H1 (cell line): Measurements from ENCODE around the gene C9orf50.

Source experiments
- BACH1 ChIP-seq: IDR thresholded peaks from 2 replicates; pipeline ENCODE4 v1.6.1; 2012; ENCODE audit warnings: low read length, improper control_type of control experiment
- CHD2 ChIP-seq: IDR thresholded peaks from 2 replicates; pipeline ENCODE4 v1.6.1; 2012; ENCODE audit warnings: low read length, improper control_type of control experiment
- CREB1 ChIP-seq: IDR thresholded peaks from 2 replicates; pipeline ENCODE4 v1.6.1; 2012; ENCODE audit warnings: inconsistent platforms
- CTCF ChIP-seq, 3 experiments: IDR thresholded peaks; 1 replicate in 2 of 3; 2 replicates in 1 of 3; pipeline versions ENCODE4 v1.5.1 to v1.6.1; 2011; ENCODE audit warnings: low read length in 3 of 3, mild to moderate bottlenecking in 3 of 3, inconsistent platforms in 2 of 3, low read depth in 1 of 3, moderate library complexity in 1 of 3; ENCODE audit not compliant: insufficient read depth in 1 of 3; ENCODE audit errors: control extremely low read depth in 1 of 3
- EP300 ChIP-seq, 2 experiments: IDR thresholded peaks; 1 replicate in 1 of 2; 2 replicates in 1 of 2; pipeline ENCODE4 v1.6.1; 2011 to 2012; ENCODE audit warnings: low read depth in 2 of 2, low read length in 2 of 2, mild to moderate bottlenecking in 2 of 2, borderline replicate concordance in 1 of 2, inconsistent platforms in 1 of 2, moderate library complexity in 1 of 2
- FOSL1 ChIP-seq: IDR thresholded peaks from 2 replicates; pipeline ENCODE4 v1.6.1; 2011; ENCODE audit warnings: mild to moderate bottlenecking, low read depth, low read length, moderate library complexity; ENCODE audit not compliant: insufficient read depth
- GABPA ChIP-seq: IDR thresholded peaks from 2 replicates; pipeline ENCODE4 v1.6.1; 2011; ENCODE audit warnings: mild to moderate bottlenecking, low read length, moderate library complexity, borderline replicate concordance; ENCODE audit not compliant: insufficient read depth
- JUND ChIP-seq: IDR thresholded peaks from 2 replicates; pipeline ENCODE4 v1.6.1; 2011; ENCODE audit warnings: mild to moderate bottlenecking, improper control_type of control experiment, low read length
- PHF8 ChIP-seq: fragments of 200-600 bp; sonication (generic); conservative IDR thresholded peaks from 2 replicates; pipeline ENCODE4 v1.7.1; 2012; ENCODE audit warnings: low read depth, mild to moderate bottlenecking, inconsistent platforms, low read length, moderate library complexity
- POLR2A ChIP-seq, 2 experiments: IDR thresholded peaks; 1 replicate in 1 of 2; 2 replicates in 1 of 2; pipeline ENCODE4 v1.6.1; 2011; ENCODE audit warnings: low read depth in 2 of 2, low read length in 2 of 2, mild to moderate bottlenecking in 2 of 2; ENCODE audit errors: control extremely low read depth in 1 of 2
- RAD21 ChIP-seq, 2 experiments: IDR thresholded peaks in 1 of 2; conservative IDR thresholded peaks in 1 of 2; 2 replicates each; pipeline ENCODE4 v1.6.1; 2011; ENCODE audit warnings: low read depth in 2 of 2, low read length in 2 of 2, improper control_type of control experiment in 1 of 2, inconsistent platforms in 1 of 2, mild to moderate bottlenecking in 1 of 2, moderate library complexity in 1 of 2
- RNF2 ChIP-seq: fragments of 200-900, 300-1000 bp; sonication (generic); IDR thresholded peaks from 2 replicates; pipeline ENCODE4 v1.7.1; 2016; ENCODE audit warnings: borderline replicate concordance, low read depth, mild to moderate bottlenecking, antibody characterized with exemption, low read length; ENCODE audit not compliant: poor library complexity, severe bottlenecking; ENCODE audit errors: missing control alignments
- TCF12 ChIP-seq: IDR thresholded peaks from 2 replicates; pipeline ENCODE4 v1.6.1; 2011; ENCODE audit warnings: low read depth, mild to moderate bottlenecking, low read length
- TF ChIP-seq, protein P1 (sequence below): IDR thresholded peaks from 2 replicates; pipeline ENCODE4 v1.6.1; 2012; ENCODE audit warnings: low read length, inconsistent platforms

- no peak for TF ChIP-seq CHD2
- TF ChIP-seq CTCF (IDR thresholded peaks at IDR 0.05; ENCODE audit: control extremely low read depth in 1 of 3, insufficient read depth in 1 of 3, low read depth in 1 of 3, low read length in 3 of 3): no peak
- TF ChIP-seq, protein P1, sequence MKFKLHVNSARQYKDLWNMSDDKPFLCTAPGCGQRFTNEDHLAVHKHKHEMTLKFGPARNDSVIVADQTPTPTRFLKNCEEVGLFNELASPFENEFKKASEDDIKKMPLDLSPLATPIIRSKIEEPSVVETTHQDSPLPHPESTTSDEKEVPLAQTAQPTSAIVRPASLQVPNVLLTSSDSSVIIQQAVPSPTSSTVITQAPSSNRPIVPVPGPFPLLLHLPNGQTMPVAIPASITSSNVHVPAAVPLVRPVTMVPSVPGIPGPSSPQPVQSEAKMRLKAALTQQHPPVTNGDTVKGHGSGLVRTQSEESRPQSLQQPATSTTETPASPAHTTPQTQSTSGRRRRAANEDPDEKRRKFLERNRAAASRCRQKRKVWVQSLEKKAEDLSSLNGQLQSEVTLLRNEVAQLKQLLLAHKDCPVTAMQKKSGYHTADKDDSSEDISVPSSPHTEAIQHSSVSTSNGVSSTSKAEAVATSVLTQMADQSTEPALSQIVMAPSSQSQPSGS: no peak
- TF ChIP-seq POLR2A (IDR thresholded peaks at IDR 0.05; ENCODE audit: control extremely low read depth in 1 of 2, low read depth in 2 of 2, low read length in 2 of 2): no peak
- TF ChIP-seq PHF8: no peak
- TF ChIP-seq RNF2: no peak
- TF ChIP-seq CREB1: no peak
- no peak for TF ChIP-seq JUND
- no peak for TF ChIP-seq FOSL1
- no peak for TF ChIP-seq EP300 (IDR thresholded peaks at IDR 0.05; ENCODE audit: borderline replicate concordance in 1 of 2, low read depth in 2 of 2, low read length in 2 of 2)
- peak in 1 of 2 experiments; percentile 6; a peak in 1 of 4 replicates for TF ChIP-seq RAD21 (IDR thresholded peaks at IDR 0.05 in 1 of 2, conservative IDR thresholded peaks at IDR 0.05 in 1 of 2; ENCODE audit: low read depth in 2 of 2, low read length in 2 of 2)
- TF ChIP-seq BACH1: no peak
- TF ChIP-seq GABPA: no peak
- TF ChIP-seq TCF12: no peak
These were observed 18.1 kb downstream of the C9orf50 start for GRCh38 chr9:129602598-129603415.
